Suprapubic skin (tissue), 4 donors: Measurements from ENCODE around the gene RFX7.

Source experiments
- EP300 ChIP-seq: sonication (generic); formaldehyde crosslinking; IDR thresholded peaks from one replicate; pipeline ENCODE4 v1.6.1; 2017; ENCODE audit warnings: antibody characterized with exemption
- POLR2A ChIP-seq, 2 donors: fragments of 450-650 bp; IDR thresholded peaks; one replicate each; pipeline ENCODE4 v1.6.1; 2017; ENCODE audit warnings: antibody characterized with exemption in 2 of 2, mild to moderate bottlenecking in 2 of 2, moderate library complexity in 2 of 2
- POLR2AphosphoS5 ChIP-seq, 3 donors: sonication (generic); formaldehyde crosslinking; IDR thresholded peaks; one replicate each; pipeline ENCODE4 v1.6.1; 2017; ENCODE audit warnings: antibody characterized with exemption in 3 of 3
- TF ChIP-seq, protein P1 (sequence below), 2 donors: fragments of 200-600 bp in 1 of 2; fragments of 450-650 bp in 1 of 2; sonication (generic) in 1 of 2; IDR thresholded peaks; one replicate each; pipeline ENCODE4 v1.5.1; 2016 to 2019; ENCODE audit warnings: antibody characterized with exemption in 2 of 2, mild to moderate bottlenecking in 1 of 2, moderate library complexity in 1 of 2

- TF ChIP-seq, protein P1, sequence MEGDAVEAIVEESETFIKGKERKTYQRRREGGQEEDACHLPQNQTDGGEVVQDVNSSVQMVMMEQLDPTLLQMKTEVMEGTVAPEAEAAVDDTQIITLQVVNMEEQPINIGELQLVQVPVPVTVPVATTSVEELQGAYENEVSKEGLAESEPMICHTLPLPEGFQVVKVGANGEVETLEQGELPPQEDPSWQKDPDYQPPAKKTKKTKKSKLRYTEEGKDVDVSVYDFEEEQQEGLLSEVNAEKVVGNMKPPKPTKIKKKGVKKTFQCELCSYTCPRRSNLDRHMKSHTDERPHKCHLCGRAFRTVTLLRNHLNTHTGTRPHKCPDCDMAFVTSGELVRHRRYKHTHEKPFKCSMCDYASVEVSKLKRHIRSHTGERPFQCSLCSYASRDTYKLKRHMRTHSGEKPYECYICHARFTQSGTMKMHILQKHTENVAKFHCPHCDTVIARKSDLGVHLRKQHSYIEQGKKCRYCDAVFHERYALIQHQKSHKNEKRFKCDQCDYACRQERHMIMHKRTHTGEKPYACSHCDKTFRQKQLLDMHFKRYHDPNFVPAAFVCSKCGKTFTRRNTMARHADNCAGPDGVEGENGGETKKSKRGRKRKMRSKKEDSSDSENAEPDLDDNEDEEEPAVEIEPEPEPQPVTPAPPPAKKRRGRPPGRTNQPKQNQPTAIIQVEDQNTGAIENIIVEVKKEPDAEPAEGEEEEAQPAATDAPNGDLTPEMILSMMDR (IDR thresholded peaks at IDR 0.05): no peak
- TF ChIP-seq POLR2A (IDR thresholded peaks at IDR 0.05) (no peak), EP300 (no peak), POLR2AphosphoS5 (IDR thresholded peaks at IDR 0.05) (no peak)
These were observed 192.0 kb downstream of the RFX7 start for GRCh38 chr15:56051676-56052075.
